Testis (tissue), 2 donors: Measurements from ENCODE around the gene PRSS48.

ENCODE experiments used
- CTCF ChIP-seq, 3 experiments: fragments of 450-650 bp in 2 of 3; fragments of 200-600 bp in 1 of 3; sonication (generic) in 1 of 3; IDR thresholded peaks; one replicate each; pipeline ENCODE4 v1.5.1; 2016 to 2019; ENCODE audit warnings: antibody characterized with exemption in 3 of 3, mild to moderate bottlenecking in 2 of 3, moderate library complexity in 1 of 3
- POLR2A ChIP-seq: fragments of 450-650 bp; IDR thresholded peaks from one replicate; pipeline ENCODE4 v1.6.1; 2017; ENCODE audit warnings: antibody characterized with exemption, mild to moderate bottlenecking, moderate library complexity

- TF ChIP-seq POLR2A, result no peak
- TF ChIP-seq CTCF (IDR thresholded peaks at IDR 0.05), result no peak
Observed at GRCh38 chr4:151256134-151256533, 20.8 kb upstream of the PRSS48 start.
